DOHH2 (cell line): ENCODE measurements around the gene CREBRF.

Experiments
- EZH2phosphoT487 ChIP-seq: fragments of 200-600 bp; sonication (generic); IDR thresholded peaks from 2 replicates; pipeline ENCODE4 v1.6.1; 2017; ENCODE audit warnings: borderline replicate concordance, mild to moderate bottlenecking, antibody characterized with exemption, low read length, moderate library complexity, mixed read lengths
- TF ChIP-seq, protein P1 (sequence below): fragments of 200-600 bp; sonication (generic); IDR thresholded peaks from one replicate; pipeline ENCODE4 v1.5.1; 2014; ENCODE audit warnings: antibody characterized with exemption, mild to moderate bottlenecking, low read depth, low read length; ENCODE audit not compliant: poor library complexity, severe bottlenecking

DNA sequence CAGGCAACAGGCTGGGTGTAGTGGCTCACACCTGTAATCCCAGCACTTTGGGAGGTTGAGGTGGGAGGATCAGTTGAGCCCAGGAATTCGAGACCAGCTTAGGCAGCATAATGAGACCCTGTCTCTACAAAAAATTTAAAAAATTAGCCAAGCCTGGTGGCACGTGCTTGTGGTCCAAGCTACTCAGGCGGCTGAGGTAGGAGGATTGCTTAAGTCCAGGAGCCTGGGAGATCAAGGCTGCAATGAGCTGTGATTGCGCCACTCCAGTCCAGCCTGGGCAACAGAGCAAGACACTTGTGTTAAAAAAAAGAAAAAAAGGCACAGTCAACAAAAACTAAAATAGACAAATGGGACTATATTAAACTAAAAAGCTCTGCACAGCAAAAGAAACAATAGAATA lies 43.3 kb upstream of the CREBRF start:
- TF ChIP-seq, protein P1, sequence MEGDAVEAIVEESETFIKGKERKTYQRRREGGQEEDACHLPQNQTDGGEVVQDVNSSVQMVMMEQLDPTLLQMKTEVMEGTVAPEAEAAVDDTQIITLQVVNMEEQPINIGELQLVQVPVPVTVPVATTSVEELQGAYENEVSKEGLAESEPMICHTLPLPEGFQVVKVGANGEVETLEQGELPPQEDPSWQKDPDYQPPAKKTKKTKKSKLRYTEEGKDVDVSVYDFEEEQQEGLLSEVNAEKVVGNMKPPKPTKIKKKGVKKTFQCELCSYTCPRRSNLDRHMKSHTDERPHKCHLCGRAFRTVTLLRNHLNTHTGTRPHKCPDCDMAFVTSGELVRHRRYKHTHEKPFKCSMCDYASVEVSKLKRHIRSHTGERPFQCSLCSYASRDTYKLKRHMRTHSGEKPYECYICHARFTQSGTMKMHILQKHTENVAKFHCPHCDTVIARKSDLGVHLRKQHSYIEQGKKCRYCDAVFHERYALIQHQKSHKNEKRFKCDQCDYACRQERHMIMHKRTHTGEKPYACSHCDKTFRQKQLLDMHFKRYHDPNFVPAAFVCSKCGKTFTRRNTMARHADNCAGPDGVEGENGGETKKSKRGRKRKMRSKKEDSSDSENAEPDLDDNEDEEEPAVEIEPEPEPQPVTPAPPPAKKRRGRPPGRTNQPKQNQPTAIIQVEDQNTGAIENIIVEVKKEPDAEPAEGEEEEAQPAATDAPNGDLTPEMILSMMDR, result no peak
- TF ChIP-seq EZH2phosphoT487, result no peak
